Measurements from ENCODE around the gene SCGB1C2. TPM values are rescaled to one million over a fixed set of nuclear protein-coding genes. Genes with fewer than 3 reads are reported as not detected.

The SCGB1C2 gene
- total RNA-seq, 3 donors from 2014 or later: not detected

DNA sequence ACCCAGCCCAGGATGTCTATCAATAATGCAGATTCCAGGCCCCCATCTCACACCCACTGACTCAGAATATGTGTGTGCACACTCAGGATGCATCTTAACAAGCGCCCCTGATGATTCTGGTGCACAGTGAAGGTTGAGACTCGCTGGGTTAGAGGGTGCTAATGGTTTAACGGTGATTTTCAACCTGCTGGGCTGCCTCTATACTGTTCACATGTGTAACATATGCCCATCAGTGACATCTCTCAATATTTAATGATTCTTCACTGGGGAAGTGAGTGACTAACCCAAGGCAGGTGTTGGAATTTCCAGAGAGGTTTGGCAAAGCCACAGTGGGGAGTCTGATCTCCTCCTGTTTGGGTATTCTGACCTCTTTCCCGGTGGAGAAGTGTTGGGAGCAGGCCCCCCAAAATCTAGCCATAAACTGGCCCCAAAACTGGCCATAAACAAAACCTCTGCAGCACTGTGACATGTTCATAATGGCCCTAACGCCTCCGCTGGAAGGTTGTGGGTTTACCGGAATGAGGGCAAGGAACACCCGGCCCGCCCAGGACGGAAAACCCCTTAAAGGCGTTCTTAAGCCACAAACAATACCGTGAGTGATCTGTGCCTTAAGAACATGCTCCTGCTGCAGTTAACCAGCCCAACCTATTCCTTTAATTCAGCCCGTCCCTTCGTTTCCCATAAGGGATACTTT lies 48.2 kb downstream of the SCGB1C2 start:
- peaks cover 3 to 5% of the 10 kb centered on the region in 2 donors for H3K27me3 ChIP-seq
- no peak for DNase-seq (ENCODE audit: low spot score in 2 of 2)
- H3K9me3 ChIP-seq: no peaks in the 10 kb centered on the region
- H3K27ac ChIP-seq: peak overlapping the region in 1 of 2 donors; percentile 43
- H3K4me3 ChIP-seq: no peak overlapping the region
- no peaks in the 10 kb centered on the region for H3K36me3 ChIP-seq
- intact Hi-C loops (cut with DNase I; ENCODE audit: low total_unique reads): loop anchor here (2.0 kb wide), 1 partner anchor 23 kb away; no protein-coding TSS in a partner anchor
- TF ChIP-seq POLR2AphosphoS5 (IDR thresholded peaks at IDR 0.05) (no peak), POLR2A (IDR thresholded peaks at IDR 0.05) (no peak)
- TF ChIP-seq, protein P1, sequence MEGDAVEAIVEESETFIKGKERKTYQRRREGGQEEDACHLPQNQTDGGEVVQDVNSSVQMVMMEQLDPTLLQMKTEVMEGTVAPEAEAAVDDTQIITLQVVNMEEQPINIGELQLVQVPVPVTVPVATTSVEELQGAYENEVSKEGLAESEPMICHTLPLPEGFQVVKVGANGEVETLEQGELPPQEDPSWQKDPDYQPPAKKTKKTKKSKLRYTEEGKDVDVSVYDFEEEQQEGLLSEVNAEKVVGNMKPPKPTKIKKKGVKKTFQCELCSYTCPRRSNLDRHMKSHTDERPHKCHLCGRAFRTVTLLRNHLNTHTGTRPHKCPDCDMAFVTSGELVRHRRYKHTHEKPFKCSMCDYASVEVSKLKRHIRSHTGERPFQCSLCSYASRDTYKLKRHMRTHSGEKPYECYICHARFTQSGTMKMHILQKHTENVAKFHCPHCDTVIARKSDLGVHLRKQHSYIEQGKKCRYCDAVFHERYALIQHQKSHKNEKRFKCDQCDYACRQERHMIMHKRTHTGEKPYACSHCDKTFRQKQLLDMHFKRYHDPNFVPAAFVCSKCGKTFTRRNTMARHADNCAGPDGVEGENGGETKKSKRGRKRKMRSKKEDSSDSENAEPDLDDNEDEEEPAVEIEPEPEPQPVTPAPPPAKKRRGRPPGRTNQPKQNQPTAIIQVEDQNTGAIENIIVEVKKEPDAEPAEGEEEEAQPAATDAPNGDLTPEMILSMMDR (IDR thresholded peaks at IDR 0.05): no peak
- H3K4me1 ChIP-seq: no peaks in the 10 kb centered on the region

DNA sequence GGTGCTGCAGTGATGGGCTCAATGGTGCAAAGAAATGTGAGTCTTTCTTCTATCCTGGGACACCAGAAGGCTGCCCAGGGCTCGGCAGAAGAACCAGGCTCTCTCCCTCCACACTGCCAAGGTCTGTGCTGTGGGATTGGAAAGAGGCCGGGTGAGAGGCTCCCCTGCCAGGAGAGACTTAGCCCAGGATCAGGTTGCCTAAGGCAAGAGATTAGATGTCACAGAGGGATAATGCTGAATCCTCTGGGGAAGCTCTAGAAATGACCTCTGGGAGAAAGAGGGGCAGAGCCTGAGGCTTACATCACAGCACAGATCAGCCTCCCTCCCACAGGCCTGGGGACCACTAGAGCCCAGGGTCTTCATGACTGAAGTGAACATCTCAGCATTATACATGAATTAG lies 49.8 kb downstream of the SCGB1C2 start:
- intact Hi-C loops (cut with DNase I; ENCODE audit: low total_unique reads): no loop called here
- DNase-seq (ENCODE audit: low spot score in 2 of 2): no peak
- Histone ChIP-seq H3K9me3 (no peaks in the 10 kb centered on the region), H3K36me3 (no peaks in the 10 kb centered on the region), H3K4me1 (no peaks in the 10 kb centered on the region), H3K4me3 (no peak overlapping the region), H3K27ac (no peak overlapping the region), H3K27me3 (no peaks in the 10 kb centered on the region)
- no peak for TF ChIP-seq POLR2AphosphoS5 (IDR thresholded peaks at IDR 0.05)
- TF ChIP-seq, protein P1 (IDR thresholded peaks at IDR 0.05): no peak
- TF ChIP-seq POLR2A (IDR thresholded peaks at IDR 0.05): no peak

Other genes with a start within 250 kb of the SCGB1C2 start
- 10 to 100 TPM in 1 of 3 donors, 1 to 10 TPM in 2; 5.9 to 22.9 (median 6.7) TPM for gene DOC2B, start 44.1 kb downstream of the SCGB1C2 start, total RNA-seq
- 10 to 100 TPM in 2 of 3 donors, 1 to 10 TPM in 1; 9.6 to 15.7 (median 15.4) TPM for gene RPH3AL, start 215.2 kb downstream of the SCGB1C2 start, total RNA-seq